ENCODE measurements around the gene C3orf38.
A peak's percentile ranks its signal among the peaks of the same experiment; 100 is the strongest.

Gene C3orf38

GRCh38 chr3:88198121-88198520, 48.4 kb downstream of the C3orf38 start:
- in situ Hi-C loops (cut with HindIII; ENCODE audit: low sequenced_read_pairs), result no loop called here
- DNase-seq (ENCODE audit: low read depth), result no peak
- no peak overlapping the region for H3K4me3 ChIP-seq (ENCODE audit: low read depth, low read length)
- no peak for TF ChIP-seq CTCF (IDR thresholded peaks at IDR 0.05; ENCODE audit: low read depth, low read length, missing control alignments)

GRCh38 chr3:88203642-88204055, 53.9 kb downstream of the C3orf38 start:
- peak; percentile 69 for DNase-seq (ENCODE audit: low read depth)
- in situ Hi-C loops (cut with HindIII; ENCODE audit: low sequenced_read_pairs), result loop anchor here (25.0 kb wide), 1 partner anchor 909 kb away; the partner anchor contains the start of gene EPHA3
- H3K4me3 ChIP-seq (ENCODE audit: low read depth, low read length), result no peak overlapping the region
- TF ChIP-seq CTCF (IDR thresholded peaks at IDR 0.05; ENCODE audit: low read depth, low read length, missing control alignments), result peak; percentile 83
